ENCODE measurements around the gene BRME1.

Gene BRME1

GRCh38 chr19:13848340-13848677 is 57.6 kb downstream of the BRME1 start:
- H4K20me1 ChIP-seq (ENCODE audit: insufficient read depth, low read length, poor library complexity, severe bottlenecking): no peaks in the 10 kb centered on the region
- no peaks in the 10 kb centered on the region for H3K9me3 ChIP-seq (ENCODE audit: insufficient read depth, low read depth, low read length)
- H3K27me3 ChIP-seq (ENCODE audit: insufficient read depth, low read length, poor library complexity, severe bottlenecking): no peaks in the 10 kb centered on the region
- peaks cover 27% of the 10 kb centered on the region for H3K4me1 ChIP-seq (ENCODE audit: insufficient read depth, low read length, poor library complexity, severe bottlenecking)
- peaks cover 2% of the 10 kb centered on the region for H3K79me2 ChIP-seq (ENCODE audit: insufficient read depth, low read length)
- TF ChIP-seq EZH2phosphoT487 (IDR thresholded peaks at IDR 0.05; ENCODE audit: borderline replicate concordance) (no peak), CTCF (conservative IDR thresholded peaks at IDR 0.05; ENCODE audit: low read length) (no peak)
- 0 out of 2 replicates have a peak, but pooled peaks cover 8% of the 10 kb centered on the region for H3F3A ChIP-seq (ENCODE audit: low read depth)
- H3K9ac ChIP-seq (ENCODE audit: low read depth, low read length, poor library complexity, severe bottlenecking): no peak overlapping the region
- H2AFZ ChIP-seq (ENCODE audit: low read length): no peak overlapping the region
- H3K36me3 ChIP-seq (ENCODE audit: insufficient read depth, low read length): no peaks in the 10 kb centered on the region
- H3K4me3 ChIP-seq (ENCODE audit: low read length, poor library complexity, severe bottlenecking): no peak overlapping the region
- no peaks in the 10 kb centered on the region for H3K9me2 ChIP-seq (replicated peaks; ENCODE audit: low read depth, low read length)
- peak overlapping the region; percentile 92 for H3K4me2 ChIP-seq (ENCODE audit: low read depth, low read length, poor library complexity, severe bottlenecking)

GRCh38 chr19:13847407-13848339 is 58.2 kb downstream of the BRME1 start:
- Histone ChIP-seq H3K4me2 (ENCODE audit: low read depth, low read length, poor library complexity, severe bottlenecking) (peak overlapping the region; percentile 92), H3K9ac (ENCODE audit: low read depth, low read length, poor library complexity, severe bottlenecking) (peak overlapping the region; percentile 94), H3K9me3 (ENCODE audit: insufficient read depth, low read depth, low read length) (no peaks in the 10 kb centered on the region), H4K20me1 (ENCODE audit: insufficient read depth, low read length, poor library complexity, severe bottlenecking) (no peaks in the 10 kb centered on the region), H3K9me2 (replicated peaks; ENCODE audit: low read depth, low read length) (no peaks in the 10 kb centered on the region), H3K27me3 (ENCODE audit: insufficient read depth, low read length, poor library complexity, severe bottlenecking) (no peaks in the 10 kb centered on the region), H3K4me3 (ENCODE audit: low read length, poor library complexity, severe bottlenecking) (peak overlapping the region; percentile 85), H3K79me2 (ENCODE audit: insufficient read depth, low read length) (peaks cover 7% of the 10 kb centered on the region), H3F3A (ENCODE audit: low read depth) (0 out of 2 replicates have a peak, but pooled peaks cover 8% of the 10 kb centered on the region), H2AFZ (ENCODE audit: low read length) (peak overlapping the region; percentile 71; the same call in 1 of the 2 replicates), H3K36me3 (ENCODE audit: insufficient read depth, low read length) (no peaks in the 10 kb centered on the region), H3K4me1 (ENCODE audit: insufficient read depth, low read length, poor library complexity, severe bottlenecking) (peaks cover 32% of the 10 kb centered on the region)
- TF ChIP-seq EZH2phosphoT487 (IDR thresholded peaks at IDR 0.05; ENCODE audit: borderline replicate concordance): no peak
- TF ChIP-seq CTCF (conservative IDR thresholded peaks at IDR 0.05; ENCODE audit: low read length): no peak

- Histone ChIP-seq H3F3A (ENCODE audit: low read depth) (0 out of 2 replicates have a peak, but pooled peaks cover 8% of the 10 kb centered on the region), H3K9me3 (ENCODE audit: insufficient read depth, low read depth, low read length) (no peaks in the 10 kb centered on the region), H3K27me3 (ENCODE audit: insufficient read depth, low read length, poor library complexity, severe bottlenecking) (no peaks in the 10 kb centered on the region), H4K20me1 (ENCODE audit: insufficient read depth, low read length, poor library complexity, severe bottlenecking) (peaks cover 6% of the 10 kb centered on the region), H3K4me1 (ENCODE audit: insufficient read depth, low read length, poor library complexity, severe bottlenecking) (peaks cover 36% of the 10 kb centered on the region), H3K4me2 (ENCODE audit: low read depth, low read length, poor library complexity, severe bottlenecking) (peak overlapping the region; percentile 92), H3K9me2 (replicated peaks; ENCODE audit: low read depth, low read length) (no peaks in the 10 kb centered on the region), H2AFZ (ENCODE audit: low read length) (peak overlapping the region; percentile 71; the same call in 1 of the 2 replicates), H3K4me3 (ENCODE audit: low read length, poor library complexity, severe bottlenecking) (peak overlapping the region; percentile 85), H3K79me2 (ENCODE audit: insufficient read depth, low read length) (peaks cover 15% of the 10 kb centered on the region), H3K9ac (ENCODE audit: low read depth, low read length, poor library complexity, severe bottlenecking) (peak overlapping the region; percentile 94), H3K36me3 (ENCODE audit: insufficient read depth, low read length) (no peaks in the 10 kb centered on the region)
- no peak for TF ChIP-seq CTCF (conservative IDR thresholded peaks at IDR 0.05; ENCODE audit: low read length)
- TF ChIP-seq EZH2phosphoT487 (IDR thresholded peaks at IDR 0.05; ENCODE audit: borderline replicate concordance): no peak
Measured at GRCh38 chr19:13846557-13847406, 59.1 kb downstream of the BRME1 start.

Data from Loucy (cell line).